Measurements from ENCODE around the gene ISLR. TPM values are rescaled to one million over a fixed set of nuclear protein-coding genes. Genes with fewer than 3 reads are reported as not detected.
A peak's percentile ranks its signal among the peaks of the same experiment; 100 is the strongest.

Gene ISLR
- total and polyA plus RNA-seq, 9 donors, result 82.4 to 314 (median 152) TPM

DNA sequence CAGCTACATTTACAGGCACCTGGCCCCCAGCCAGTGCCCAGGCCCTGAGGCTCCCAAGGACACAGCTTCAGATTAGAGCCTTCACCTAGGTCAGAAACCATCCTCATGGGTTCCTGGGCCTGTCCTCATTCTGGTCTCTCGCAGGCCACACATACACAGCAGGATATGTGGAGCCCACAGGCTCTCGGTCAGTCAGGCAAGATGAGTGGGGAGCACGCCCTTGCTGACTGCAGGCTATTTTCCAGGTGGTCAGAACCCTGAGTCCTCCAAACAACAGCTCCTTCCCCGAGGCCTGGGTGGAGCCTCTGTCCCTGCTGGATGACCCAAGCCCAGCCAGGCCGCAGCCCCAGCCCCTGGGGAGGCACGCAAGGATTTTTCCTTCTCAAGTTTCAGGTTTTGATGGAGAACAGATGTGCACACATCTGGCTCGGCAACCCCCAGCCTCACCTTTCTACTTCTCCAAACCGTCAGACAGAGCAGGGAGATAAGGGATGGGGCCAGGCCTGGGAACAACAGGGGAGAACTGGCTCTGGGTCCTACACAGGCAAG lies 27.4 kb downstream of the ISLR start:
- WGBS, 3 donors, result 17 to 32% (median 27%) methylated on average over 8 of the region's 8 CpGs
- Histone ChIP-seq H3K36me3 (no peaks in the 10 kb centered on the region), H3K9me3 (no peaks in the 10 kb centered on the region), H3K27me3 (no peaks in the 10 kb centered on the region), H3K4me1 (ENCODE audit: insufficient read depth) (peaks cover 23% of the 10 kb centered on the region), H3K4me3 (no peak overlapping the region), H3K27ac (peak overlapping the region; percentile 25 to 44)
- TF ChIP-seq EP300 (IDR thresholded peaks at IDR 0.05), result no peak
- TF ChIP-seq, protein P1, sequence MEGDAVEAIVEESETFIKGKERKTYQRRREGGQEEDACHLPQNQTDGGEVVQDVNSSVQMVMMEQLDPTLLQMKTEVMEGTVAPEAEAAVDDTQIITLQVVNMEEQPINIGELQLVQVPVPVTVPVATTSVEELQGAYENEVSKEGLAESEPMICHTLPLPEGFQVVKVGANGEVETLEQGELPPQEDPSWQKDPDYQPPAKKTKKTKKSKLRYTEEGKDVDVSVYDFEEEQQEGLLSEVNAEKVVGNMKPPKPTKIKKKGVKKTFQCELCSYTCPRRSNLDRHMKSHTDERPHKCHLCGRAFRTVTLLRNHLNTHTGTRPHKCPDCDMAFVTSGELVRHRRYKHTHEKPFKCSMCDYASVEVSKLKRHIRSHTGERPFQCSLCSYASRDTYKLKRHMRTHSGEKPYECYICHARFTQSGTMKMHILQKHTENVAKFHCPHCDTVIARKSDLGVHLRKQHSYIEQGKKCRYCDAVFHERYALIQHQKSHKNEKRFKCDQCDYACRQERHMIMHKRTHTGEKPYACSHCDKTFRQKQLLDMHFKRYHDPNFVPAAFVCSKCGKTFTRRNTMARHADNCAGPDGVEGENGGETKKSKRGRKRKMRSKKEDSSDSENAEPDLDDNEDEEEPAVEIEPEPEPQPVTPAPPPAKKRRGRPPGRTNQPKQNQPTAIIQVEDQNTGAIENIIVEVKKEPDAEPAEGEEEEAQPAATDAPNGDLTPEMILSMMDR (IDR thresholded peaks at IDR 0.05), result no peak
- no peak for TF ChIP-seq POLR2A (IDR thresholded peaks at IDR 0.05)
- intact Hi-C loops (cut with DNase I), result no loop called here
- DNase-seq, result peak; percentile 53 to 82 (median 70)

DNA sequence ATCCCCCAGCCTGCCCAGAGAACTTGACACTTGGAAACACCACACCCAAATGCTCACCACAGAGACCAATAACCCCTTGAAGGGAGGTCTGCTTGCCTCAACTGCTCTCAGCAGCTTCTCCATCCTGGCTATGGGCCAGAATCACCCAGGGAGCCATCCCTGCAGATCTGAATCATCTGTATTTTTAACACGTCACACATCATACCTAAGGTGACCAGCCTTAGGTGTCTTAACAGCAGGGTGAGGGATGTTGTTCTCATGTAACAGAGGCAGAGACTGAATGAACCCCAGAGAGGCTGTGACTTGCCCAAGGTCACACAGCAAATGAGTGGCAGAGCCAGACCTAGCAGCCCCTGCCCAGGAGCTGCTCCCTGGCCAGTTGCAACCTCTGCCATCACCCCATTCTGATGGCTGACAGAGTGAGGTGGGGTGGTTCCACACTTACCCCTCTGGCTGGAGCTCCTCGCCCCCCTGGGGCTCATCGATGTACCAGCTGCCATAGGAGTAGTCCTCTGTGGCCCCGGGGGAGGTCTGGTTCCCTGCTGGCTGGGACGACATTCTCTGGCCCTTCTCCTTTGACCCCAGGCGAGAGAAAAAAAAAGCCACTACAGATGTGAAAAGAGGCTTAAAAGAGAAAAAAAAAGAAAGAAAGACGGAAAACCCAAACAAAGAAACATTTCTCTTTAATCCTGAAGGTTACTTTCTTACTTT lies 28.4 kb downstream of the ISLR start:
- H3K27me3 ChIP-seq, result no peaks in the 10 kb centered on the region
- intact Hi-C loops (cut with DNase I), result no loop called here
- H3K36me3 ChIP-seq, result no peaks in the 10 kb centered on the region
- no peak overlapping the region for H3K4me3 ChIP-seq
- DNase-seq, result no peak
- TF ChIP-seq, protein P1 (IDR thresholded peaks at IDR 0.05), result no peak
- TF ChIP-seq EP300 (IDR thresholded peaks at IDR 0.05) (no peak), POLR2A (IDR thresholded peaks at IDR 0.05) (no peak)
- WGBS, 3 donors, result 28 to 44% (median 38%) methylated on average over 7 of the region's 7 CpGs
- H3K4me1 ChIP-seq (ENCODE audit: insufficient read depth), result peaks cover 18% of the 10 kb centered on the region
- no peaks in the 10 kb centered on the region for H3K9me3 ChIP-seq
- H3K27ac ChIP-seq, result peak overlapping the region; percentile 44 to 69

DNA sequence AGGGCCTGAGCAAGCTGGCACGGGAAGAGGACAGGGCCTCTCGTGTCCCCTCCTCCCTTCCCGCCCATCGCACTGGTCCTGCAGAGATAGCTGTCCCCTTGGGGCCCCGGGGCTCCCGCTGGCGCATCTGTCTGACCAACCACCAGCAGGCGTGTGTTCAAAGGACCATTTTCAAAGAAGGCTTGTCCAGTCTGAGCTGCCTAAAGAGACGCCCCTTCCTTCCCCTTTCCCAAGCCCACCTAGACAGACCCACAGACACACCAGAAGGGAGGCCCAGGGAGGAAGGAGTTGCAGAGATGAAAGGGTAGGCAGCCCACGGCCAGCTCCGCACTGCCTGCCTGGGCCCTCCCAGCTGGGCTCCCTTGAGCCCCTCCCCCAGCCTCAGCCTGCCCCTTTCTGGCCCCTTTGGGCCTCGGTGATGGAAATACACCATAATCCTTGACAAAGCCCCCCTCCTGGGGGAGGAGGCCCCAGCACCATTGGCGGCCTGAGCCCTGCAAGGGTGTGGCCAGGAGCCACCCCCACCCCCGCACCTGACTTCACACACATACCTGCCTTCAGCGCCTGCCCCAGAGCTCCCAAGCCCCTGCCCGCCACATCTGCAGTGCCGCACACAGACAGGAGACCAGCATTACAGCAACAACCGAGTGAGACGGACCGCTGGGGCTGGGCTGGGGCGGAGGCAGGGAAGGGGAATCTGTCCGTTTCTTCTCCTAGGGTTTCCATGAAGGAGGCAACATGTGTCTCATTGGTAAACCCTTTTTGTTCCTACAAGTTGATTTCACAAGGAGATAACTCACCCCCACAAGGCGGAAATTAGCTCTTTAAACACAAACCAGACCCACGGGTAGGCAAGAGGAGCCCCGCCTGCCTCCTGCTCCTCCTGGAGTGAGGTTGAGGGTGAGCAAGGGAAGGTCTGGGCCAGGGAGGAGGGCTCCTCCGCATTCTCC lies 29.2 kb downstream of the ISLR start, which contains the start of gene STRA6:
STRA6 (minus strand) TSS at position 336 of the 950 bp plus-strand sequence. CDS start 520 bp downstream, outside the sequence.
- intact Hi-C loops (cut with DNase I), result no loop called here
- H3K27ac ChIP-seq, result peak within 1 kb of the TSS; percentile 44 to 69
- 78 to 79% (median 78%) methylated on average over 26 of the region's 26 CpGs for WGBS, 3 donors

More for the DNA sequence above, 29.2 kb downstream of the ISLR start, which contains the start of gene STRA6:
- no peaks in the 10 kb centered on the region for H3K9me3 ChIP-seq
- peak in 2 of 5 donors; percentile 37 to 51 for DNase-seq
- no peak within 1 kb of the TSS for H3K4me3 ChIP-seq
- no peaks in the 10 kb centered on the region for H3K36me3 ChIP-seq
- H3K27me3 ChIP-seq, result no peaks in the 10 kb centered on the region
- TF ChIP-seq, protein P1 (IDR thresholded peaks at IDR 0.05), result no peak
- TF ChIP-seq POLR2A (IDR thresholded peaks at IDR 0.05) (no peak), EP300 (IDR thresholded peaks at IDR 0.05) (no peak)
- H3K4me1 ChIP-seq (ENCODE audit: insufficient read depth), result peaks cover 18% of the 10 kb centered on the region

Measured in ovary (tissue), 9 donors.